ENCODE results near the gene PCGF3.
"Not testable (repeated sequence)": the region's sequence is repeated elsewhere in the genome, so short reads cannot be mapped to it uniquely, and the experiment has no call there.

Gene PCGF3

DNA sequence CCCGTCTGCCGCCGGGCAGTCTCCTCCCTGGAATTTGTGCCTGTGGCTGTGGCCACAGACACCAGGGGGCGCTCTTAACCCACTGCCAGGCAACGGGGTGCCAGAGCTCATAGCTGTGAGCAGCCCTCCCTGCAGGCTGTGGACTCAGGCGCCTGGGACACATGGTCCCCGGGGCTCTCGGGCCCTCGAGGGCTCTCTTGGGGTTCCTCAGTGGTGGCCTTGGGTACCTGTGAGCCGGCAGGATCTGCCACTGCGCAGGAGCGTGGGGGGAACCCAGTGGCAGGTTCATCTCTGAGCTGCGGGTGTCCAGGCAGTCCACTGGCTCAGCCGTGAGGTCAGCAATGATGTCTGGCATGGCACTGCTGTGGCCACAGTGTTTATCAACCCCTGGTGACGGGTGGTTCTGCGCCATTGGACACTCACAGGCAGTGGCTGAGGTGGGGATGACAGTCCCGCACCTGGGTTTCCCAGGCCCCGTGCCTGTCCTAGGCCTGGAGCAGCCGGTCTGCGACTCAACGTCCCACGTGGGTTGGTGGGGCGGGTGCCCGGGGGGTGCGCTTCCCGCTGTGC, 37.2 kb downstream of the PCGF3 start:
- peak; percentile 97 for DNase-seq

DNA sequence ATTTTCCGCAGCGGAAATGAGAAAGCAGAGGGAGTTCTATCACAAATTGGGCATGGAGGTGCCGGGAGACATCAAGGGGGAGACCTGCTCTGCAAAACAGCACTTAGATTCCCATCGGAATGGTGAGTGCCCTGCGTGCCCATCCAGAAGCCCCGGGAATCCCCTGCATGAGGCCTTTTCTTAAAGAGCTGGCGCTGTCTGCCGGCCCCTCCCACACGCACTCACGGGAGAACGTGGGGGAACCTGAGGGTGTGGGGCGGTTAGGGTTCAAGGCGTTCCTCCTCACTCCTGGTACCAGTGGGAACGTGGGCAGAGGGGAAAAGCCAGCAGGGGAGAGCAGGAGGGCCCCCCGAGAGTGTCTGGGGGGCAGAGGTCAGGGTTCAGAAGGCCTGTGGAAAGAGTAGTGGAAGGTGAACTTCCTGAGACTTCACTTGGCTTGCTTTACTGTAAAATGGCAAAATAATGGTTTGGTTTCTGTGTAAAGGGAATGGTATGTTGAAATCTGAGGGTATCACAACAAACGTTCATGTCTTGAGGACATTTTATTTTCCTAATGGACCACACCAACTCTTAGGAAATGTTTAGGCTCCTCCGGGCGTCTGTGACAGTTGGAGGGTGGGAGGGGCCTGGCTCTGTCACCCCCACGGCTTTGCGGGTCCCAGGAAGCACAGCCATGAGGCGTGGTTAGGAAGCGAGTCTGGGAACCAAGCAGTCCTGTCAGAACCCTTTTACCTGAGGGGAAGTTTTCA, 38.0 kb downstream of the PCGF3 start:
- no peak for DNase-seq

DNA sequence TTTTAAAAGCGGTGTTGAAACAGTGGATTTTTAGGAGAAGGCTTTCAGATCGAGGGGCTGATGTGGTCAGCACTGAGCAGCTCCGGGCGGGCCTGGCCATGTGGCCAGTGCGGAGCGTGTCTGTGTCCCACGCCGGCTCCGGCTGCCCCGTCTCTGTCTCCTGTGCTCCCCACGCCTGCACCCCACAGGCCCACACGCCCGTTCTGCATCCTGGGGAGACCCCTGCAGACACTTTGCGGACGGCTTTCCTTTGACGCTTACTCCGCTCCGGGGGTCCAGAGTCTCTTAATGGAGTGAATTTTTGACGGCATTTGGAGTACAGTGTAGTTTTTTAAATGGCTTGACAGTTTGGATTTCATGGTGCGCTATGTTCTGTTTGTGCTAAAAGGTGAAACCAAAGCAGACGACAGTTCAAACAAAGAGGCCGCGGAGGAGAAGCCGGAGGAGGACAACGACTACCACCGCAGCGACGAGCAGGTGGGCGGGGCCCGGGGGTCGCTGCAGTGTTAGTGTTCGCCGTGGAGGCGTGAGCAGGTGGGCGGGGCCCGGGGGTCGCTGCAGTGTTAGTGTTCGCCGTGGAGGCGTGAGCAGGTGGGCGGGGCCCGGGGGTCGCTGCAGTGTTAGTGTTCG, 38.7 kb downstream of the PCGF3 start:
- no peak for DNase-seq

DNA sequence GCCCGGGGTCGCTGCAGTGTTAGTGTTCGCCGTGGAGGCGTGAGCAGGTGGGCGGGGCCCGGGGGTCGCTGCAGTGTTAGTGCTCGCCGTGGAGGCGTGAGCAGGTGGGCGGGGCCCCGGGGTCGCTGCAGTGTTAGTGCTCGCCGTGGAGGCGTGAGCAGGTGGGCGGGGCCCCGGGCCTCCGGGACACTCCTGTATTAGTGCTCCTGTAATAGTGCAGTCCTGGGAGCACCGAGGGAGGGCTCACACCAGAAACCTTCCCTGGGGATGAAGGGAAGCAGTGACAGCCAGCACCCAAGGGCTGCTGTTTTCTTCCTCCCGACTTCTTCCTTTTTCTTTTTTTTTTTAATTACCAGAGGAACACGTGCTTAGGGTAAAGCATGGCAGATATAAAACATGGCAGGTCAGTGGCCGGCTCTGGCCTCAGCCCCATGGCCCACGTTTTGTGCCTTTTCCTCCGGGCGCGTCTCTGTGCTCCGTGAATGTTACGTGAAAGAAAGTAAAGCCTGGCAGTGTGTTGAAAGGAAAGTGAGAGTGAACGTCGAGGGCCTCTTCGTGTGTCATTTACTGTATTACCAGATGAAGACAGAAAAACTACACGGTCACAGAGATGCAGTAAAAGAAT, 42.0 kb downstream of the PCGF3 start:
- no peak for DNase-seq

DNA sequence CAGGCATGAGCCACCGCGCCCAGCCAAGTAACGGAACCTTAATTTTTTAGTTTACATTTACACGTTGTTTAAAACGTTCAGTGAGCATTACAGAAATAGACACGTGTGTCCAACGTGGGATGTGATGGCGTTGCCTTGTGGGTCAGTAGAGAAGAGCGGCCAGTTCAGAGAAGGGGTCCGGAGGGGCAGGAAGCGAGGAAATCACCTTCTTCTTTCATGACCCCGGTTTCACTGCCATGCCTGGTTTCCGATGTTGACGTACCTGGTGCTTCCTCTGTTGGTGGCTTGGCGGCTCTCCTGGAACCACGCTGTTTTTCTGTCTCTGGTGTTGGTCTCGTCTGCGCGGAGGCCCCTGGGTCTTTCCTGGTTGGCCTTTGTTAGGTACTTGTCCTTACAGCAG, 42.8 kb downstream of the PCGF3 start:
- no peak for DNase-seq

DNA sequence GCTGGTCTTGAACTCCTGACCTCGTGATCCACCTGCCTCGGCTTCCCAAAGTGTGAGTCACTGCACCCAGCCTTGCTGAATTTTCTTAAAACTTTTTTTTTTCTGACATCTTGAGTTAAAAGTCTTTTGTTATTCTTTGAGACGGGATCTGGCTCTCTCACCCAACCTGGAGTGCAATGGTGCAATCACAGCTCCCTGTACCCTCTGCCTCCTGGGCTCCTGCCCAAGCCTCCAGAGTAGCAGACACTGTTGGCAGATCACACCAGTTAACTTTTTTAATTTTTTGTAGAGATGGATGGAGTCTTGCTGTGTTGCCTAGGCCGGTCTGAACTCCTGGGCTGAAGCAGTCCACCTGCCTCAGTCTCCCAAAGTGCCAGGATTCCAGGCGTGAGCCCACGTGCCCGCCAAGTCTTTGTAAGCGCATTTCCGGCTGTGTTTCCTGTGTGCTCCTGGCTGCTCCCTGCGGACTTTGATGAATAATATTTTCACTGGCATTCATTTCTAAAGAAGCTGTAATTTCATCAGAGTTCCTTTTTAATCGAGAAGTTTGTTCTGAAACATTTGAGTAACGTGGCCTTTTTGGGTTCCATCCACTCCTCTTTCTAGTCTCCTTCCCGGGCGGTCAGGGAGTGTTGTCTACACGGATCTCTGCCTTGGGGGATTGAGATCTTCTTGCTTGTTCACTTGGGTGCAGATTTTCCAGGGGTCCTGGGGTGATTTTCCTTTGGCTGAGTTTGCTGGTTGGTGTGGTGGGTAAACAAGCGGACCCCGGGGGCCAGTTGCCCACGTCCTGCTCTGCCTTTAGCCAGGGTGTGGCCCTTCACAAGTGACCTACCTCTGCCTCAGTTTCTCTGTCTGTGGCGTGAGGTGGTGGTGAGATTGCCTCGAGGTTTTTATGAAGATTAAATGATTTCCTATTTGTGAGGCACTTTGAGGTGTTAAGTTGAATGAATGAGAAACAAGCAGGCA, 44.4 kb downstream of the PCGF3 start:
- no peak for DNase-seq

DNA sequence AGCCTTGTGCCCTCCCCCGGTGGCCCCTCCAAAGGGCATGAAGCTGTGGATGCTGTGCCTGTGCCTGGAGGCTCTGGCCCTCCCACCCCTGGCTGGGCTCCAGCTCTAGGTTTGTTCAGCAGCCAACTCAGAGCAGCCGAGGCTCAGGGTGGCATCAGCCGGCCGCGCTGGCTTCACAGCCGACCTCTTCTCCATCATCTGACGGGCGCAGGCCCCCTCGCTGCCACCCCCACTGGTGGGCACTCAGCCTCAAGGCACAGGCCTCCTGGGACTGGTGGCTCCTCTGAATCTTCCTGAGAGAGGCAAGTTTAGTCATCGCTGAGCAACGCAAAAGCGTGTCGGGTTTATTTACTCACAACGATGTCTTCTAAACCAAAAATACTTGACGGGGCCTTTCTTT, 46.0 kb downstream of the PCGF3 start:
- no peak for DNase-seq

DNA sequence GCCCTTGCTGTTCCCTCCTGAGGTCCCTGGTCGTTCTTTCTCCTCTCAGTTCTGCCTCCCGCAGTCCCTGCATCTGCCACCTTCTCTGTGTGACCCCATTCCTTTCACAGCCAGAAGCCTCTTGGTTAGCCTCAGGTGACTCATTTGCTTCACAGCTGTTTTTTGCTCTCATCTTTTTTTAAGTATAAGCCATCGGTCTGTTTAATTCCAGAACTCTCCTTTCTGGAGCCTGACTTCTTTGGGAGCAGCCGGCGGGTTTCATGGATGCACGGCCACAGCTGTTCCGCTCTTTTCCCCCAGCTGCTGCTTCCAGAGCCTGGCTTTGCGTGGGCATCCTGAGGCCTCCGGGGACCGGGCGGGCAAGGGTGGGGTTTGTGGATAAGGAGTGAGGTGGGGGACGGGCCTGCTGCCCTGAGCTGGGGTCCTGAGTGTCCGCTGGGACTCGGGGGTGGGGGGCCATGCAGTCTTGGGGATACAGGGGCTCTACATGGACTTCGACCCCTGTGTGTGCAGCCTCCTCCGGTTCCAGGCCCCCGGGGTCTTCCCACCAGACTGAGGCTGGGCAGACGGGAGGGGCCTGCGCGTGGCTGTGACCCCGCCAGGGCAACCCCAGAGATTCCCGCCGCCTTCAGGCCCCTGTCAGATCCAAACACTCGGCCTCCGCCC, 46.7 kb downstream of the PCGF3 start:
- DNase-seq, result no peak

DNA sequence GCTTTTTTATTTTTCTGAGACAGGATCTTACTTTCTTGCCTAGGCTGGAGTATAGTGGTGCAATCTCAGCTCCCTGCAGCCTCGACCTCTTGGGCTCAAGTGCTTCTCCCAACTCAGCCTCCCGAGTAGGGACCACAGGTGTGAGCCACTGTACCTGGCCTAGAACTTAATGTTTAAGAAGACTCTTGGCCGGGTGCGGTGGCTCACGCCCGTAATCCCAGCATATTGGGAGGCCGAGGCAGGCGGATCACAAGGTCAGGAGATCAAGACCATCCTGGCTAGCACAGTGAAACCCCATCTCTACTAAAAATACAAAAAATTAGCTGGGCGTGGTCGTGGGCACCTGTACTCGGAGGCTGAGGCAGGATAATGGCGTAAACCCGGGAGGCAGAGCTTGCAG, 47.6 kb downstream of the PCGF3 start:
- not testable (repeated sequence) for DNase-seq

DNA sequence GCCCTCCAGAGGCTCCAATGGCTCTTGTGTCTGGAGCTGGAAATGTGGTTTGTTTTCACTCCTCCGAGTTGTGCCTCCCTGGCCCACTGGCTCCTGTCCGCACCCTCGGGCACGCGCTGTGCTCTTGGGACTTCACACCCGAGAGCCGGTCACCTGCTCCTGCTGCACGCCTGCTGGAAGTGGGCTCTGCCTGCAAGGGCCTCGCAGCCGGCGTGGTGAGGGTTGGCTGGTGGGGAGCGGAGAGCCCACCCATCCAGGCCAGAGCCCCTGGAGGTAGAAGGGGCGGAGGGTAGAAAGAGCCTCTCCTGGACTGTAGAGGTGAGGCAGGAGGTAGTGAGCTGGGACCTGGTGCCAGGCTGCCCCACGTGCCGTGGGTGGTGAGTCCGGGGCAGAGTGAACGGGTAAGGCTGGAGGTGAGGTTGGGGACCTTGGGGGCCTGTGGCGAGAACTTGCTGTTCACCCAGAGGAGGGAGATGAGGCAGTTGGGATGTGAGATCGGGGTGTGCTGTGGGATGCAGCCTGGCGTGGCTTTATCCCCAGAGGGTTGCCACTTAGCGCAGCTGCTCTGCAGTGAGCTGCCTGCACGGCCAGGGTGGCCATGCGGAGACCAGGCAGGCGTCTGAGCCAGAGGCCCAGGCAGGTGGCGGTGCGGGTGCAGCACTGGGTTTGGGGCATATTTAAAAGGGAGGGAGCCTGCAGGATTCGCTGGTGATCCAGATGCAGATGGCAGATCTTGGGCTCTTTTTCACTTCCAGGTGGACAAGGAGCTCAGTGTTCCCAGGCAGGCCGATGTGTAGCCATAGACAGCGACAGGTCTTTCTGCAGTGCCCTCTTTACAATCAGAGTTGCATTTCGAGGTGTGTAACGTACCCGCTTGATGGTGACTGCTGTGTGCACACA, 48.8 kb downstream of the PCGF3 start:
- DNase-seq, result no peak

DNA sequence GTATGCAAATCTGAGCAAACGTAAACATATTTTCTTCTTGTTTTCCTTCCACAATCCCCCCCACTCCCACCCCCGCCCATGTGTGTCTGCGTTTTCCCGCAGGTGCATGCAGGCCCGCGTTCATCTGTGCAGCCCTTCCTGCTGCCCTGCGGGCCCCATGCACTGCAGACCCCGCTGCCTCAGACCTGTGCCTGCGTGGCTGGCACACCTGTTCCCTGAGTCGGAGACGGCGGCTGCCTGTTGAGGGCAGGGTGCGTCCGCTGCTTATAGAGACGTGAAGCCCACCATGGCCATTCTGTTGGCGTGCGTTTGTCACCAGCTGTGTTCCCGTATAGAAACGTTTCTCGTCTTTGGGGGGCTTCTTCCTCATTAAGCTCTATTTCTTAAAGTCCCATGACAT, 51.5 kb downstream of the PCGF3 start:
- no peak for DNase-seq

DNA sequence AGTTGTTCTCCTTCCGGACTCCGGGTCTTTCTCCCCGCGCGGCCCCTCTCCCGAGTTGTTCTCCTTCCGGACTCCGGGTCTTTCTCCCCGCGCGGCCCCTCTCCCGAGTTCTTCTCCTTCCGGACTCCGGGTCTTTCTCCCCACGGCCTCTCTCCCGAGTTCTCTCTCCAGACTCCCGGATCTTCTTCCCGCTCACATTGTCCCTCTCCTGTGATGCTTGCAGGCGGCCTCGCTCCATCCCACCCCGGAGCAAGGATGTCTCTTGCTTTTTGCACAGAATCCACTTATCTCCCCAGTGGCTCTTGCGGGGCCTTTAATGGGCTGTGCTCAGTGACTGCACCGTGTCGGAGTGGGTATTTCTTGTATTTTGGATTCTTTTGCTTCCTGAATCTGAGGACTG, 54.2 kb downstream of the PCGF3 start:
- DNase-seq, result not testable (repeated sequence)

DNA sequence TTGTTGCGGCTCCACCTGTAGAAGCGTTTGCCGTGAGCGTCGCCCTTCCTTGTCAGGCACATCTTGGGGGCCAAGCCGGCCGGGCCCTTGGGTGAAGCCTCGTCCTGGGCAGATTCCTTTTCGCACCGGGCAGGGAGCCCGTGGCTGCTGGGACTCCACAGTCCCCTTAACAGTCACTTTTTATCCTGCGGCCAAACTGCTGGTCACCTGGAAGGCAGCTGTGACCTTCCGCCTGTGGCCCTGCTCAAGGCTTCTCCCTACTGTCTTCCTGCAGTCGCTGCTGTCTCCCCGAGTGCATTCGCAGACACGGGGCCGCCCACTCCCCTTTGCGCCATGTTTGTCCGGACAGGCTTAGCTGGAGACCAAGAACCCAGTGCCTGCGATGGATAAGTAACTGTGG, 55.0 kb downstream of the PCGF3 start:
- DNase-seq, result no peak

DNA sequence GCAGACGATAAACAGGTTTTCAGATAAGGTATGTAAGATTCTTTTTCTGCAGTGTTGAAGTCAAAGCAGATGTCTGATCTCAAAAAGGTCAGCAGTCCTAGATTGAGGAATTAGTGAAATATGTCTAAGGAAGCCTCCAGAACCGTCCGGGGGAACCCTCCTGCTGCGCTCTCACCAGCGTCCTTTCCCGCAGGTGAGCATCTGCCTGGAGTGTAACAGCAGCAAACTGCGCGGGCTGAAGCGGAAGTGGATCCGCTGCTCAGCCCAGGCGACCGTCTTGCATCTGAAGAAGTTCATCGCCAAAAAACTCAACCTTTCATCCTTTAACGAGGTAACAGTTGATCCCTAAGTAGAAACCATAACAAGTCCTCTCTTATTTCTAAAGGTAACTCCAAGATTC, 55.5 kb downstream of the PCGF3 start:
- DNase-seq, result no peak

DNA sequence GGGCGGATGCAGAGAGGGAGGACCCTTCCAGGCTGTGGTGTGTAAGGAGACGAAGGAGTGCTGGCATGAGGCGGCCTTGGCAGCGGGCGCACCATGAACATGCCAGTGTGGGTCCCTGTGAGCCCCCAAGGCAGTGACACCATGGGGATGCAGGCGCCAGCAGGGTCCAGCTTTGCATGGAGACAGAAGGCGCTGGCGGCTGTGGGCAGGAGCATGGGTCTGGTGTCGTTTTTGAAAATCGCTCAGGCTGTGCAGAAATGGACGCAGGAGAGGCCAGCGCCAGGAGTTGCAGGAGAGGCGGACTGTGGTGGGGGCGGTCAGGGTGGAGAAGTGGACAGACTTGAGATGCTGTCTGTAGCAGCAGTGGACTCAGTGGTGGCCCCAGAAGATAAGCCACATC, 56.1 kb downstream of the PCGF3 start:
- DNase-seq, result no peak

DNA sequence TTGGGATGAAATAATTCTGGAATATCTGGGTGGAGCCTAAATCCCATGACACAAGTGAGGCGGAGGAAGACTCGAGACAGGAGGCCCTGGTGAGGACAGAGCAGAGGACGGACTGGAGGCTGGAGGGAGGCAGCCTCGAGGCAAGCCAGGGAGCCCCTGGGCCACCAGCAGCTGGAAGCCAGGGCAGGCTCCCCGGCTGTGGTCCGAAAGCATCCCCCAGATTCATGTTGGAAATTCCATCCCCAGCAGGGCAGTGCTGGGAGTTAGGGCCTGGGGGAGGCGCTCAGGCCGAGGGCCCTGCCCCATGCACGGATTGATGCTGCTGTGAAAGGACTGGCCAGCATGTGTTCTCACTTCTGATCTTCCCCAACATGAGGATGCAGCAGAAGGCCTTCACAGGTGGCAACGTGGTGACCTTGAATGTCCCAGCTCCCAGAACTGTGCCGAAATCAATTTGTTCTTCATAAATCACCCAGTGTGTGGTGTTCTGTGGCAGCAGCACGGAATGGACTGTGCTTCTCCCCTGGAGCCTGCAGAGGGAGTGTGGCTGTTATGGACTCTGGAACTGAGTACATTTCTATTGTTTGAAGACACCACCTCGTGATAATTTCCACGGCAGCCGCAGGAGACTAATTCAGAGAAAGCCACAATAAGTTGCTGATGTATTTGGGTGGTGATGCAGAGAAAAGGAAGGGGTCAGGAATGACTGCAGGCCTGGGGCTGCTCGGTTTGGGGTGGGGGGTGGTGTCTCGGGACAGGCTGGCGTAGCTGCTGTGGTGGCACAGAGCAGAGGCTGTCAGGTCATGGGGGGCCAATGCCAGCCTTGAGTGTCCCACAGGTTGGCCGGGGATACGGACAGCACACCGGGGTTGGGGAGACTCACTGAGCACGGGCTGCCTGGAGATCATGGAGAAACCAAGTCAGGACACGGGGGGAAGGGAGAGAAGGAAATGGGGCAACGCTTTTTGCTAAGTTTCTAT, 56.9 kb downstream of the PCGF3 start:
- DNase-seq, result no peak

DNA sequence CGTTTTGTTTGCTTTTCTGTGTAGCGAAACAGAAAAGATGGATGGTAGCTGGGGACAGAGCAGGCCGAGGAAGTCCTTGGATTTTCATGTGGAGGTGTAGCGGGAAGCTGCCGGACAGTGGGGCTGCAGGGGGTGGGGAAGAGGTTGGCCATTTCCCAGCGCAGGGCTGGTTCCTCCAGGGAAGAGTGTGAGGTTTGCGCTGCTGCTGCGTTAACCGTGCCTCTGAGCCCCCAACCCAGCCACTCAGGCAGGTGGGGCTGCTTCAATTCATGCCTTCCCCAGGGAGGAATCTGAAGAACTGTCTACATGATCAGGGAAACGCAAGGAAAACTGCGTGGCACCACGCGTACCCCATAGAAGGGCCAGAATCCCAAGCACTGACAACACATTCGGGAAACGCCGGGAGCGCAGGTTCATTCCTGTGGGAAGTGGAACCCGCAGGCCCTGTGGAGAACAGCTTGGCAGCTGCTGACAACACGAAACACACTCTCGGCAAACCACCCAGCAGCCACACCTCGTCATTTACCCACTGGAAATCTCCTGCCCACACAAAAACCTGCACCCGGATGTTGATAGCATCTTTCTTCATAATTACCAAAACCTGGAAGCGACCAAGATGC, 57.7 kb downstream of the PCGF3 start:
- no peak for DNase-seq

DNA sequence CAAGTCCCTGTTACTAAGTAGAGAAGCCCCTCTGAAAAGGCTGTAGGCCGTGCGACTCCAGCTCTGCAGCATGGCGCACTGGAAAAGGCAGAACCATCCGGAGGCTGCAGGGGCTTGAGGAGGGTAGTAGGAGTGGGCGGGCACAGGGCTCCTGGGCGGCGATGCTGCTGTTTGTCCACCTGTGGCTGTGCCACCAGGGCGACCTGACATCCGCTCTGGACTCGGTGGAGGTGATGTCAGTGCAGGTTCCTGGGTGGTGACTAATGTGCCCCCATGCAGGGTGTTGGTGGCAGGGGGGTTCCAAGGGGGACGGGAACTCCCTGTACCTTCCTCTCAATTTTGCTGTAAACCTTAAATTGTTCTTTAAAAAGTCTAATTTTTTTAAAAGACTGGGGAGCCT, 58.3 kb downstream of the PCGF3 start:
- DNase-seq, result no peak

DNA sequence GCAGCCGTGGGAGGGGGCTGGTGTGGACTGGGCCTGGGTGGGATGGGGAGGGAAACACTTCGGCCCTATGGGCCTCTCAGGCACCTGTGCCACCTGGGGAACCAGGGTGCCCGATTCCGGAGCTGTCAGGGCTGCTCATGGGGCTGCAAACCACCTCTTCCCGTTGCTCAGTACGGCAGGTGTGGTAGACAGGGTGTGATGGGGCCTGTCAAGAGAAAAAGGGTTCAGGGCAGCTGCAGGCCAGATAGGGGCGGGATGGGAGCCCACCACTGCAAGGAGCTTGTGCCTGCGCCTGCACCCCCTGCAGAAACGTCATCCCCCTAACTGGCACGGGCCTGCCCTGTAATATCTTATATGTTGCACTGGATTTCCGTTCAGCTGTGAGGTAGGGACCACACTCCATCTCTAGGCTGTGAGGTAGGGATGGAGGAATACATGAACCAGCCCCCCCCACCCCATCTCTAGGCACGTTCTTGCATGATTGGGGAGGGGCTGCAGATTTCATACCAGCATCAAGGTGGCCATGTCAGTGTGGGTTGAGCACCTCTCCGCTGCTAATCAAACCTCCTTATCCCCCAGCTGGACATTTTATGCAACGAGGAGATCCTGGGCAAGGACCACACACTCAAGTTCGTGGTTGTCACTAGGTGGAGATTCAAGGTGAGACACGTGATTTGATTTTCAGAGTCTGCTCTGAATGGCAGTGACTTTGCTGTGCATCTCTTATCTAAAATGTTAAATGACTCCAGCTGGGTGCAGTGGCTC, 59.0 kb downstream of the PCGF3 start:
- DNase-seq, result no peak
